MCF 10A (cell line): ENCODE results near the gene GKN2. TPM values are rescaled to one million over a fixed set of nuclear protein-coding genes. Genes with fewer than 3 reads are reported as not detected.
A peak's percentile ranks its signal among the peaks of the same experiment; 100 is the strongest.

ENCODE experiments used
- BruUV-seq: library from RNA; stranded (reverse); fragments of 400-500 nt; replicated peaks from 2 replicates; lab custom pipeline; 2021; lab: Mats Ljungman, UMichigan
- CTCF ChIA-PET: fragments of 300-600 bp; sonication (Branson Sonifier 250); formaldehyde crosslinking; extraction: SDS; loops from one replicate; lab custom pipeline; 2021; ENCODE audit warnings: antibody characterized with exemption, inconsistent platforms; lab: Yijun Ruan, JAX
- POLR2A ChIA-PET: fragments of 300-600, 350-650 bp; sonication (Branson Sonifier 250); formaldehyde crosslinking; extraction: SDS; loops from one replicate; lab custom pipeline; 2020; ENCODE audit warnings: antibody characterized with exemption, inconsistent platforms; lab: Yijun Ruan, JAX
- DNase-seq: peaks from one replicate; pipeline ENCODE4 v3.0.0-alpha.2; 2018; ENCODE audit not compliant: unreplicated experiment
- H3K27ac Mint-ChIP-seq: one replicate; pipeline ENCODE4 v1.8.0; 2022; ENCODE audit warnings: mild to moderate bottlenecking, low read depth, mixed read lengths; ENCODE audit not compliant: unreplicated experiment
- H3K27me3 Mint-ChIP-seq: one replicate; pipeline ENCODE4 v1.8.0; 2022; ENCODE audit warnings: mixed read lengths; ENCODE audit not compliant: insufficient read depth, unreplicated experiment
- H3K36me3 Mint-ChIP-seq: one replicate; pipeline ENCODE4 v1.8.0; 2022; ENCODE audit warnings: mild to moderate bottlenecking, moderate library complexity, mixed read lengths; ENCODE audit not compliant: insufficient read depth, unreplicated experiment
- H3K4me1 Mint-ChIP-seq: one replicate; pipeline ENCODE4 v1.8.0; 2022; ENCODE audit warnings: mixed read lengths; ENCODE audit not compliant: insufficient read depth, unreplicated experiment
- H3K4me3 Mint-ChIP-seq: one replicate; pipeline ENCODE4 v1.8.0; 2022; ENCODE audit warnings: mild to moderate bottlenecking, moderate library complexity, mixed read lengths; ENCODE audit not compliant: unreplicated experiment
- H3K9me3 Mint-ChIP-seq: one replicate; pipeline ENCODE4 v1.8.0; 2022; ENCODE audit warnings: mixed read lengths; ENCODE audit not compliant: unreplicated experiment
- CTCF ChIP-seq: fragments of 200-600 bp; IDR thresholded peaks from one replicate; pipeline ENCODE4 v1.8.0; 2022; ENCODE audit warnings: antibody characterized with exemption, mild to moderate bottlenecking; ENCODE audit not compliant: unreplicated experiment
- intact Hi-C: fragments of 100-400 bp; cut with micrococcal nuclease; formaldehyde crosslinking; loops from 2 replicates; pipeline ENCODE4 v1.14.1; 2022
- total RNA-seq: library from RNA; stranded (reverse); gene quantifications from 2 replicates; pipeline ENCODE4 v1.2.3, GENCODE V29; 2022

The GKN2 gene
- total RNA-seq, 1 experiment from 2014 or later: not detected

- H3K27ac Mint-ChIP-seq: no peak overlapping the region
- peaks cover 4% of the 10 kb centered on the region for H3K36me3 Mint-ChIP-seq
- intact Hi-C loops: no loop called here
- DNase-seq: no peak
- no peak for TF ChIP-seq CTCF
- ChIA-PET CTCF (interaction anchor here (0.8 kb wide), 1 partner anchor 14 kb away, joined by 3 read pairs; no protein-coding TSS in a partner anchor), POLR2A (no interaction called here)
- peaks cover 16% of the 10 kb centered on the region for H3K9me3 Mint-ChIP-seq
- no peaks in the 10 kb centered on the region for H3K27me3 Mint-ChIP-seq
- no peak overlapping the region for H3K4me3 Mint-ChIP-seq
- BruUV-seq: no TSS peak
- peaks cover 20% of the 10 kb centered on the region for H3K4me1 Mint-ChIP-seq
Observed at GRCh38 chr2:68938938-68939337, 13.8 kb downstream of the GKN2 start.

- peaks cover 16% of the 10 kb centered on the region for H3K9me3 Mint-ChIP-seq
- ChIA-PET POLR2A (interaction anchor here (0.6 kb wide), 1 partner anchor 16 kb away, joined by 3 read pairs; no protein-coding TSS in a partner anchor), CTCF (interaction anchor here (0.7 to 4.7 kb wide), 5 partner anchors 11 to 370 kb away, joined by 3 to 42 read pairs (median 4); no protein-coding TSS in a partner anchor)
- H3K4me1 Mint-ChIP-seq: peaks cover 20% of the 10 kb centered on the region
- H3K4me3 Mint-ChIP-seq: no peak overlapping the region
- H3K27ac Mint-ChIP-seq: peak overlapping the region; percentile 24
- no peak for TF ChIP-seq CTCF
- no peaks in the 10 kb centered on the region for H3K27me3 Mint-ChIP-seq
- H3K36me3 Mint-ChIP-seq: peaks cover 4% of the 10 kb centered on the region
- DNase-seq: no peak
- BruUV-seq: no TSS peak
- intact Hi-C loops: no loop called here
Observed at GRCh38 chr2:68937346-68938055, 15.2 kb downstream of the GKN2 start.

- TF ChIP-seq CTCF: no peak
- H3K4me1 Mint-ChIP-seq: peaks cover 20% of the 10 kb centered on the region
- peaks cover 16% of the 10 kb centered on the region for H3K9me3 Mint-ChIP-seq
- POLR2A ChIA-PET: no interaction called here
- H3K4me3 Mint-ChIP-seq: no peak overlapping the region
- H3K27me3 Mint-ChIP-seq: no peaks in the 10 kb centered on the region
- CTCF ChIA-PET: interaction anchor here (0.6 to 4.7 kb wide), 6 partner anchors 11 to 228 kb away, joined by 3 to 42 read pairs (median 4); no protein-coding TSS in a partner anchor
- no TSS peak for BruUV-seq
- peaks cover 4% of the 10 kb centered on the region for H3K36me3 Mint-ChIP-seq
- DNase-seq: no peak
- intact Hi-C loops: no loop called here
- peak overlapping the region; percentile 24 for H3K27ac Mint-ChIP-seq
Observed at GRCh38 chr2:68936889-68937288, 15.8 kb downstream of the GKN2 start.

- H3K4me1 Mint-ChIP-seq: peaks cover 20% of the 10 kb centered on the region
- H3K9me3 Mint-ChIP-seq: peaks cover 14% of the 10 kb centered on the region
- ChIA-PET CTCF (interaction anchor here (0.6 to 4.7 kb wide), 5 partner anchors 10 to 188 kb away, joined by 3 to 42 read pairs (median 3); no protein-coding TSS in a partner anchor), POLR2A (no interaction called here)
- H3K4me3 Mint-ChIP-seq: no peak overlapping the region
- no peaks in the 10 kb centered on the region for H3K27me3 Mint-ChIP-seq
- peak; percentile 57 for DNase-seq
- H3K27ac Mint-ChIP-seq: peak overlapping the region; percentile 24
- BruUV-seq: no TSS peak
- peaks cover 4% of the 10 kb centered on the region for H3K36me3 Mint-ChIP-seq
- TF ChIP-seq CTCF: no peak
- intact Hi-C loops: no loop called here
Observed at GRCh38 chr2:68936427-68936826, 16.3 kb downstream of the GKN2 start.
